ENCODE results near the gene ALAS1.

DNA sequence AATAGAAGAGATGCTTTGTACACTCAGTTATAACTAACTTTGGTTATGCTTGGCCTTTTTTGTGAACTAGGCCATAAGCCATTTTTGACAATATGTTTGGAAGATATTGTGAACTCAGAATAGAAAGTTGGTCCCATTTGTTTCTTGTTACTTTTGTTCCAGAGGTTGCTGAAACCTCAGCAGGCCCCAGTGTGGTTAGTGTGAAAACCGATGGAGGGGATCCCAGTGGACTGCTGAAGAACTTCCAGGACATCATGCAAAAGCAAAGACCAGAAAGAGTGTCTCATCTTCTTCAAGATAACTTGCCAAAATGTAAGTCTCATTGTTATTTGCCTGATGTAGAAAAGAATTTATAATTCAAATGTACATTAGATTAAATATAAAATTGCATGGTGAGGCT lies 5.7 kb downstream of the ALAS1 start:
- TF ChIP-seq CBX5 (CRISPR knock-in tag; IDR thresholded peaks at IDR 0.05; ENCODE audit: borderline replicate concordance) (no peak), JUN (CRISPR knock-in tag; IDR thresholded peaks at IDR 0.05) (no peak), HNF4G (IDR thresholded peaks at IDR 0.05; ENCODE audit: borderline replicate concordance, low read depth, low read length) (no peak), HNF4G (CRISPR knock-in tag; IDR thresholded peaks at IDR 0.05; ENCODE audit: borderline replicate concordance, low read depth) (no peak), ZNF460 (CRISPR knock-in tag; IDR thresholded peaks at IDR 0.05; ENCODE audit: borderline replicate concordance) (no peak)
- TF ChIP-seq, protein P1, sequence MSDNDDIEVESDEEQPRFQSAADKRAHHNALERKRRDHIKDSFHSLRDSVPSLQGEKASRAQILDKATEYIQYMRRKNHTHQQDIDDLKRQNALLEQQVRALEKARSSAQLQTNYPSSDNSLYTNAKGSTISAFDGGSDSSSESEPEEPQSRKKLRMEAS (IDR thresholded peaks at IDR 0.05), result no peak

Data from HepG2 (cell line).